GM10266 (cell line): ENCODE results near the gene CELA1.
A peak's percentile ranks its signal among the peaks of the same experiment; 100 is the strongest.
"Not testable (repeated sequence)": the region's sequence is repeated elsewhere in the genome, so short reads cannot be mapped to it uniquely, and the experiment has no call there.

Experiments
- DNase-seq: peaks from one replicate; pipeline ENCODE4 v3.0.0; 2012; ENCODE audit errors: extremely low spot score
- CTCF ChIP-seq: IDR thresholded peaks from 2 replicates; pipeline ENCODE4 v1.5.1; 2012; ENCODE audit warnings: mild to moderate bottlenecking, low read depth; ENCODE audit not compliant: control insufficient read depth, insufficient read depth; ENCODE audit errors: missing control alignments

Gene CELA1

GRCh38 chr12:51322452-51322851 is 24.0 kb downstream of the CELA1 start:
- no peak for TF ChIP-seq CTCF
- peak; percentile 75 for DNase-seq

GRCh38 chr12:51321882-51322281 is 24.6 kb downstream of the CELA1 start:
- no peak for TF ChIP-seq CTCF

GRCh38 chr12:51320695-51321320 is 25.7 kb downstream of the CELA1 start:
- no peak for TF ChIP-seq CTCF
- DNase-seq, result no peak

More at GRCh38 chr12:51321882-51322281, 24.6 kb downstream of the CELA1 start:
- DNase-seq, result no peak

DNA sequence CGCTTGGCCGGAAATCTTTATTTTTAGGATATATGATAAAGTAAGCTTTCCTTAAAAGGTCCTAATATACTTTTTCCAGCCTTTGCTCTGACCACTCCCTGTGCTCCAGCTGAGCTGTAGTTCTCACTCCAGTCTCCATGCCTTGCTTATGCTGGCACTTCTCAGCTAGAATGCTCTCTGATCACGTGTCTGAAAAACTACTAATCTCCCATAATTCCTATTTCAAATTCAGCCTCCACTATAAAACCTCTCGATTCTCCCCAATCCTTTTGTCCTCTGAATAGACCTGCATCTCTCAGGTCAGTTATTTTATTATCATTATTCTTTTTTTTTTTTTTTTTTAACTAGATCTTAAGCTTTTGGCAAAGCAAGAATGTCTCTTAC is 26.2 kb downstream of the CELA1 start:
- no peak for TF ChIP-seq CTCF

DNA sequence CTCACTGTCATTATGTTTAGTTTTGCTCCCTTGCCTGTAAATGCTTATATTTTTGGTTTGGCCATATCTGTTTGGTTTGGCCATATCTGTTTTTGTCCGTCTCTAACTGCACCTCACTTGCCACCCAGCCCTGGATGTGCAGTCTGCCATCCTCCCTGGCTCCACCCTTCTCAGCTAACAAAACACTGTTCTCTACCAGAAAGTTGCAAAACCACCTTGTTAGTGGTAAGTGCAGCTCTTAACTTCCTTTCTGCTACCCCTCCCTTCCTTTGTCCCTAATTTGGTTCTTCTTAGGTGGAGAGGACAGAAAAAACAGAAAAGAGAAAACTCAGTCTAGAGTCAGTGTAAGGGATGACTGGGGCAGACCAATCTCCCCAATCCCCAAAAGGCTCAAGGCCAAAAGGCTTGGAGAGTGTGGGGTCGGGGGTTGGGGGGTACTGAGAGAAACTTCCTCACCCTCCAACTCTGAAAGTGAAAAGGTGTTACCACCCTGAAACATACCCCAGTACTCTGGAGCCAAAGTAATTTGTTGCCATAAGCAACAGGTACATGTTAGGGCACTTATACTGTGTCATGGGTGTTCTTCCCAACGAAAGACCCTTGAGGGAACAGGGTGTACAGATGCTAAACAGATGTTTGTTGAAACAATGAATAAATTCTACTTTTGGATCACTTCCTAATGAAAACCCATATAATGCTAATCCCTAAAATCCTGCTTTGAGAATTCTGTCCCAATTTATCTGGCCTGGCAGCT is 27.5 kb downstream of the CELA1 start:
- TF ChIP-seq CTCF, result no peak
- DNase-seq, result no peak

More for the DNA sequence above, 26.2 kb downstream of the CELA1 start:
- DNase-seq, result no peak

GRCh38 chr12:51318057-51318806 is 28.2 kb downstream of the CELA1 start:
- not testable (repeated sequence) for DNase-seq

DNA sequence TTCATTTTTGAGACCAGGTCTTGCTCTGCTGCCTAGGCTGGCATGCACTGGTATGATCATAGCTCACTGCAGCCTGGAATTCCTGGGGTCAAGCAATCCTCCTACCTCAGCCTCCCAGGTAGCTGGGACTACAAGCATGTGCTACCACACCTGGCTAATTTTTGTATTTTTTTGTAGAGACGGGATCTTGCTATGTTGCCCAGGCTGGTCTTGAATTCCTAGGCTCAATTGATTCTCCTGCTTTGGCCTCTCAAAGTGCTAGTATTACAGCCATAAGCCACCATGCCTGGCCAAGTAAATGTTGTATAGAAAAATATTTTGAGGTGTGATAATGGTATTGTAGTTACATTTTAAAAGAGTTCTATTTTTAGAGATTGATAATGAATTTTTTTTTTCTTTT is 35.1 kb downstream of the CELA1 start:
- DNase-seq, result no peak
- no peak for TF ChIP-seq CTCF
